ENCODE results near the gene C8G. TPM values are rescaled to one million over a fixed set of nuclear protein-coding genes. Genes with fewer than 3 reads are reported as not detected.

C8G gene
- total and polyA plus RNA-seq, 2 of the 13 experiments (the other 11 are each of a cell fraction or from before 2014, with no cell fraction given), result 4.9 to 12.8 TPM

DNA sequence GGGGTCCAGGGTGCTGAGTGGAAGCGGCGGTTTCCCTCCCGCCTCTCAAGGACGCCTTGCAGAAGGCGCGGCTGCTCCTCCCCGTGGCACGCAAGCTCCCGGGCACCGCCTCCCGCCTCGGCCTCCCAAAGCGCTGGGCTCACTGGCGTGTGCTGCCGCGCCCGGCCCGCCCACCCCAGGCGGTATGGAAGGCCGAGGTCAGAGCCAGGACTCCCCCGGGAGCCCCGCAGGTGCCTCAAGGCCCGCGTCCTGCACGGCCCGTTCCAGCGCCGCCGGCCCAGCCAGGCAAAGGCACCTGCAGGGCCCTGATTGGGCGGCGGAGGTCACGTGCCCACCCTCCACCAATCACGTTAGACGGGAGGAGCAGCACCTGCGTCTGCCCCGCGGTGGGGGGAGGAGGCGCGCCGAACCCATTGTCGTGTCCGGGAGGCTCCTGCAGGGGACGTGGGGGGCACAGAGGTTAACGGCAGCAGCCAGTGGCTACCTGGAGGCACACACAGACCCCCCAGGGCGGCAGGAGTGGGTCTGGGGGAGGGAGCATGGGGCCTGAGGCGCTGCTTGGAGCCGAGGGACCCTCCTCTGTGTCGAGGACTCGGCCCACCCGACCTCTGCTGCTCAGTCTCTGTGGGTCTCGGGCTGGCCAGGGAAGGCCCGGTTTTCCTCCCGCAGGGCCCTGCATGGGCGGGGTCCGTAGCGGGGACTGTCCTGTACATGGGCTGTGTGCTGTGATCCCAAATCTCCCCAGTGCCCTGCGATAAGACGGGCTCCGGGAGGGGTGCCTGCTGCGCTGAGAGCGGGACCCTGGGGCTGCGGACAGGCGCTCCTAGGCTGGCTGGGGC lies 5.0 kb downstream of the C8G start (continued):
- TF ChIP-seq, protein P1, sequence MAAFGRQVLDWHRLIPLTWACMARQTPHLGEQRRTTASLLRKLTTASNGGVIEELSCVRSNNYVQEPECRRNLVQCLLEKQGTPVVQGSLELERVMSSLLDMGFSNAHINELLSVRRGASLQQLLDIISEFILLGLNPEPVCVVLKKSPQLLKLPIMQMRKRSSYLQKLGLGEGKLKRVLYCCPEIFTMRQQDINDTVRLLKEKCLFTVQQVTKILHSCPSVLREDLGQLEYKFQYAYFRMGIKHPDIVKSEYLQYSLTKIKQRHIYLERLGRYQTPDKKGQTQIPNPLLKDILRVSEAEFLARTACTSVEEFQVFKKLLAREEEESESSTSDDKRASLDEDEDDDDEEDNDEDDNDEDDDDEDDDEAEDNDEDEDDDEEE (CRISPR knock-in tag; IDR thresholded peaks at IDR 0.05), result no peak
- TF ChIP-seq, protein P2, sequence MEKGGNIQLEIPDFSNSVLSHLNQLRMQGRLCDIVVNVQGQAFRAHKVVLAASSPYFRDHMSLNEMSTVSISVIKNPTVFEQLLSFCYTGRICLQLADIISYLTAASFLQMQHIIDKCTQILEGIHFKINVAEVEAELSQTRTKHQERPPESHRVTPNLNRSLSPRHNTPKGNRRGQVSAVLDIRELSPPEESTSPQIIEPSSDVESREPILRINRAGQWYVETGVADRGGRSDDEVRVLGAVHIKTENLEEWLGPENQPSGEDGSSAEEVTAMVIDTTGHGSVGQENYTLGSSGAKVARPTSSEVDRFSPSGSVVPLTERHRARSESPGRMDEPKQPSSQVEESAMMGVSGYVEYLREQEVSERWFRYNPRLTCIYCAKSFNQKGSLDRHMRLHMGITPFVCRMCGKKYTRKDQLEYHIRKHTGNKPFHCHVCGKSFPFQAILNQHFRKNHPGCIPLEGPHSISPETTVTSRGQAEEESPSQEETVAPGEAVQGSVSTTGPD (CRISPR knock-in tag; IDR thresholded peaks at IDR 0.05), result no peak
- TF ChIP-seq ZNF549 (CRISPR knock-in tag; IDR thresholded peaks at IDR 0.05) (no peak), KLF6 (CRISPR knock-in tag; IDR thresholded peaks at IDR 0.05) (peak; percentile 51; the same call in 1 of the 2 replicates), FOXK1 (CRISPR knock-in tag; IDR thresholded peaks at IDR 0.05; ENCODE audit: borderline replicate concordance, low read depth) (no peak), ZNF550 (CRISPR knock-in tag; IDR thresholded peaks at IDR 0.05; ENCODE audit: borderline replicate concordance) (no peak), SETDB1 (CRISPR knock-in tag; IDR thresholded peaks at IDR 0.05; ENCODE audit: borderline replicate concordance) (no peak), CCAR2 (optimal IDR thresholded peaks at IDR 0.05; ENCODE audit: low read depth, low read length) (no peak), RFX1 (IDR thresholded peaks at IDR 0.05) (no peak), JDP2 (CRISPR knock-in tag; IDR thresholded peaks at IDR 0.05; ENCODE audit: borderline replicate concordance) (no peak), ZNF251 (CRISPR knock-in tag; IDR thresholded peaks at IDR 0.05) (no peak), FIP1L1 (IDR thresholded peaks at IDR 0.05; ENCODE audit: borderline replicate concordance, insufficient read depth, low read depth, low read length) (no peak), PRMT3 (CRISPR knock-in tag; IDR thresholded peaks at IDR 0.05; ENCODE audit: borderline replicate concordance, low read depth) (no peak), HNRNPUL1 (IDR thresholded peaks at IDR 0.05; ENCODE audit: low read depth, low read length) (no peak), SMARCE1 (IDR thresholded peaks at IDR 0.05; ENCODE audit: borderline replicate concordance) (no peak), NCOR1 (IDR thresholded peaks at IDR 0.05; ENCODE audit: borderline replicate concordance, low read length) (no peak; the same call in 1 of the 2 replicates), HIVEP1 (CRISPR knock-in tag; IDR thresholded peaks at IDR 0.05) (peak; percentile 66), MAZ (IDR thresholded peaks at IDR 0.05; ENCODE audit: borderline replicate concordance, low read depth, low read length) (0 out of 2 replicates have a peak, but pooled peaks have one; percentile 42), MAZ (CRISPR knock-in tag; IDR thresholded peaks at IDR 0.05; ENCODE audit: low read depth) (peak; percentile 89; the same call in 1 of the 2 replicates), ZMAT3 (CRISPR knock-in tag; conservative IDR thresholded peaks at IDR 0.05) (peak; percentile 56; the same call in 1 of the 2 replicates), IRX3 (CRISPR knock-in tag; IDR thresholded peaks at IDR 0.05; ENCODE audit: borderline replicate concordance, low read depth) (0 out of 2 replicates have a peak, but pooled peaks have one; percentile 51), HOXA9 (CRISPR knock-in tag; IDR thresholded peaks at IDR 0.05; ENCODE audit: borderline replicate concordance) (no peak), ZNF747 (CRISPR knock-in tag; IDR thresholded peaks at IDR 0.05; ENCODE audit: borderline replicate concordance) (no peak), ZNF720 (CRISPR knock-in tag; IDR thresholded peaks at IDR 0.05) (no peak), HES4 (CRISPR knock-in tag; IDR thresholded peaks at IDR 0.05; ENCODE audit: borderline replicate concordance) (peak; percentile 41; the same call in 1 of the 2 replicates), ZNF232 (CRISPR knock-in tag; IDR thresholded peaks at IDR 0.05; ENCODE audit: borderline replicate concordance) (0 out of 2 replicates have a peak, but pooled peaks have one; percentile 52), ATAD3A (CRISPR knock-in tag; IDR thresholded peaks at IDR 0.05) (no peak), ZFY (CRISPR knock-in tag; IDR thresholded peaks at IDR 0.05) (peak; percentile 84), POLR2A (IDR thresholded peaks at IDR 0.05; ENCODE audit: insufficient read depth in 1 of 2, low read depth in 2 of 2, low read length in 2 of 2) (peak in 1 of 2 experiments; percentile 42; a peak in 1 of 4 replicates), ZNF562 (CRISPR knock-in tag; IDR thresholded peaks at IDR 0.05; ENCODE audit: borderline replicate concordance) (no peak)
